NCI-H2081 (cell line): Measurements from ENCODE around the gene EID3.
"Not testable (repeated sequence)": the region's sequence is repeated elsewhere in the genome, so short reads cannot be mapped to it uniquely, and the experiment has no call there.

Source experiments
- DNase-seq, 2 experiments: peaks; one replicate each; lab custom pipeline; 2025; lab: John Stamatoyannopoulos, UW

Gene EID3

DNA sequence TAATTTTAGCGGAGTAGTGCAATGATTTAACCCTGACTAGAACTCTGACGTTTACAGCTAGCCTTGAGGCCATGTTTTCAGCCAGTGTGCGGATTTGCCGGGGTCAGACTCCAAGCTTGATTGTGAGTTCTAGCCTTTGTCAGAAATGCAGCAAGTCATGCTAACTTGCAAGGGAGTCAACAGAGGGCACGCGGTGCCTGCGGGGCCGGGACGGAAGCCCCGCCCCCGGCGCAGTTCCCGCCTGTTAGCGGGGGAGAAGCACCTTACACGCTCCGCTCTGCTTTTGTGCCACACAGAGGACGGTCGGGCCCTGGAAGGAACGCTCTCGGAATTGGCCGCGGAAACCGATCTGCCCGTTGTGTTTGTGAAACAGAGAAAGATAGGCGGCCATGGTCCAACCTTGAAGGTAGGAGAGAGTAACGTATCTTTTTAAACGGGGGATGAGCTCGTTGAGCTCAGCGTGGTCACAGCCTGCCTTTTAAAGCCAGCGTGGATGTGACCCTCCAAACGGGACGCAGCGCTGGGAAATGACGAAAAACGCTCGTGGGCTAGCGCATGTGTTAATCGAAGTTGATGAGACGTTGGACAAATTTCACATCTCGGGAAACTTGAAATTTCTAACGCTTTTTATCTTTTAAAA is 14.8 kb upstream of the EID3 start:
- peak; percentile 90 to 92 for DNase-seq

DNA sequence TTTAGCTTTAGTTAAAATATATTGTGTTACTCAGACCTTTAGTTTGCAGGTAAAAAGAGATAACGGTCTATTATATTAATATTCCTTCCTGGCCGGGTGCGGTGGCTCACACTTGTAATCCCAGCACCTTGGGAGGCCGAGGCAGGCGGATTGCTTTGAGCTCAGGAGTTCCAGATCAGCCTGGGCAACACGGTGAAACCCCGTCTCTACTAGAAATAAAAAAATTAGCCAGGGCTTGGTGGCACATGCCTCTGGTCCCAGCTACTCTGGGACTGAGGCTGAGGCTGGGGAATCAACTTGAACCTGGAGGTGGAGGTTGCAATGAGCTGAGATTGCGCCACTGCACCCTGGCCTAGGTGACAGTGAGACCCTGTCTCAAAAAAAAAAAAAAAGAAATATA is 13.2 kb upstream of the EID3 start:
- no peak for DNase-seq

DNA sequence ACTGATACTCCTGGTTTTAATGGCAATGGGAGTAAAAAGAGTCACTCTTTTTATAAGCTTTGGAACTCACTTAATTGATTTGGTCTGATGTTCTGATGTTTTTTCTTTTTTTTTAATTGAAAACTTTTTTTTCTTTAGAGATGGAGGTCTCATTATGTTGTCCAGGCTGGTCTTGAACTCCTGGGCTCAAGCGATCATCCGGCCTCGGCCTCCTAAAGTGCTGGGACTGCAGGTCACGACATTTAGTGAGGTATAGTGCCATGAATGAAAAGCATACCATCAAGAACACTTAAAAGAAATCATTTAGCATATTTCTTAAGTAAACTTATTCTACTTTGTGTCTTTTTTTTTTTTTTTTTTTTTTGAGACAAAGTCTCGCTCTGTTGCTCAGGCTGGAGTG is 12.7 kb upstream of the EID3 start:
- DNase-seq, result no peak

DNA sequence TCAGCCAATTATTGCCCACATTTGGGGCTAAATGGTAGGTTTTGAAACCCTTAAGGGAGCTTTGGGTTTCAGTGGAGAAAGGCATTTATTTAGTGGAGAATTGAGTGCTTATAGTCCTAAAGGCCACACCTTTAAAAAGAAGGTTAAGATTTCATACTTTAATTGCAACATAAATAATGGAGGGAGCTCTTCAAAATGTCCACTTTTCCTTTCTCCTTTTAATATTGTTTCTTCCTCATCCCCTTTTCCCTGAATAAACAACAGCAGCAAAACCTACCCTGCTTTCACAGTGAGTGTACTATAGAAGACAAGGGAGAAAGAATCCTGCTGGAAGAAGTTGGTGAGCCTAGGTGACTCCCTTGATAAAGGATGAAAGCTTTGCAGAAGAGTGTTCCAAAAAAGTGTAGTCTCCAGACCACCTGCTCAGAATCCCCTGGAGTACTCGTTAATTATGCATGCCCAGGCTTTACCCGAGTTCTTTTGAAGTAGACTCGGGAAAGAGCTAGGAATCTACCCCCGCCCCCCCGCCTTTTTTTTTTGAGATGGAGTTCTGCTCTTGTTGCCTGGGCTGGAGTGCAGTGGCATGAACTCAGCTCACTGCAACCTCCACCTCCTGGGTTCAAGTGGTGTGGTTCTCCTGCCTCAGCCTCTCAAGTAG is 11.5 kb upstream of the EID3 start:
- no peak for DNase-seq

DNA sequence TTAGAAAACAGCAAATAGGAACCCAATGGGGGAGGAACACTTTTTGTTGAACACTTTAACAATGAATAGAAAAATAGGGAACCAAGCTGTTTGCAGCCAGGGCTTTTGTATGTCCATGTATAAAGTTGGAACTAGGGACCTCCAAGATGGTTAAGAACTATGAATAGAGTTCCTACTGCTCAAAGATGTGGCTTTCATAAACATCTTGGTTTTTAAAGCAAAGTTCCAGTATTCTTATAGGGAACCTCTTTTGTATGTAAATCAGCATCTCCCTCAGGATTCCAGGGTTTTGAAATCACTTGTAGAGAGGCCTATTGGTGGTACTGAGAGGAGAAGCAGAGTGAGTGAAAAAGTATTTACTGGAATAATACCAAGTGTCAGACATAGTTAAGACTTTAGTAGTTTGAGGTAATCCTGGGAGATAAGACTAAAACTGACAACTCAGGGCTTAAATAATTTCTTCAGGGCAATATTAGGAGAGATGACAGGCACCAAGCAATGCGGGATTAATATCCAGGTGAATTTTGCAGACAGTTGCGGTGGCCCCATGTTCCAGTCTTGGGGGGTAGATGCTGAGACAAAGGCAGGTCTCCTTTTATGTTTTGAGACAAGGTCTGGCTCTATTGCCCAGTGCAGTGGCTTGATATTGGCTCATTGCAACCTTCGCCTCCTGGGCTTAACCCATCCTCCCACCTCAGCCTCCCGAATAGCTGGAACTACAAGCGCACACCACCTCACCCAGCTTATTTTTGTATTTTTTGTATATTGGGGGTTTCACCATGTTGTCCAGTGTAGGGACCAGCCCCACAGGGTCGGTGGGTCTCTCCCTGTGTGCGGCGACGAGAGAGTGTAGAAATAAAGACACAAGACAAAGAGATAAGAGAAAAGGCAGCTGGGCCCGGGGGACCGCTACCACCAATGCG is 10.4 kb upstream of the EID3 start:
- DNase-seq, result no peak

DNA sequence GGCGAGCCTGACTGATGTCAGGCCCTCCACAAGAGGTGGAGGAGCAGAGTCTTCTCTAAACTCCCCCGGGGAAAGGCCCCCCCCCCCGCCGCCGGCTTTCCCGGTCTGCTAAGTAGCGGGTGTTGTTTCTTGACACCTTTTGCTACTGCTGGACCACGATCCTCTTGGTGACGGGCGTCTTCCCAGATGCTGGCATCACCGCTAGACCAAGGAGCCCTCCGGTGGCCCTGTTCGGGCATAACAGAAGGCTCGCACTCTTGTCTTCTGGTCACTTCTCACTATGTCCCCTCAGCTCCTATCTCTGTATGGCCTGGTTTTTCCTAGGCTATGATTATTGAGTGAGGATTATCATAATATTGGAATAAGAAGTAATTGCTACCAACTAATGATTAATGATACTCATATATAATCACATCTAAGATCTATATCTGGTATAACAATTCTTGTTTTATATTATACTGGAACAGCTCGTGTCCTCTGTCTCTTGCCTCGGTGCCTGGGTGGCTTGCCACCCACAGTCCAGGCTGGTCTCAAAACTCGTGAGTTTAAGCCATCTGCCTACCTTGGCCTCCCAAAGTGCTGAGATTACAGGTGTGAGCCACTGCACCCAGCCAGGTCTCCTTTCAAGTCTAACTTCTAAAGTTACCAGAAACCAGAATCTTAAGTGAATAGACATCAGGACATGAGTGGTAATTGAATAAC is 9.2 kb upstream of the EID3 start:
- DNase-seq, result not testable (repeated sequence)

DNA sequence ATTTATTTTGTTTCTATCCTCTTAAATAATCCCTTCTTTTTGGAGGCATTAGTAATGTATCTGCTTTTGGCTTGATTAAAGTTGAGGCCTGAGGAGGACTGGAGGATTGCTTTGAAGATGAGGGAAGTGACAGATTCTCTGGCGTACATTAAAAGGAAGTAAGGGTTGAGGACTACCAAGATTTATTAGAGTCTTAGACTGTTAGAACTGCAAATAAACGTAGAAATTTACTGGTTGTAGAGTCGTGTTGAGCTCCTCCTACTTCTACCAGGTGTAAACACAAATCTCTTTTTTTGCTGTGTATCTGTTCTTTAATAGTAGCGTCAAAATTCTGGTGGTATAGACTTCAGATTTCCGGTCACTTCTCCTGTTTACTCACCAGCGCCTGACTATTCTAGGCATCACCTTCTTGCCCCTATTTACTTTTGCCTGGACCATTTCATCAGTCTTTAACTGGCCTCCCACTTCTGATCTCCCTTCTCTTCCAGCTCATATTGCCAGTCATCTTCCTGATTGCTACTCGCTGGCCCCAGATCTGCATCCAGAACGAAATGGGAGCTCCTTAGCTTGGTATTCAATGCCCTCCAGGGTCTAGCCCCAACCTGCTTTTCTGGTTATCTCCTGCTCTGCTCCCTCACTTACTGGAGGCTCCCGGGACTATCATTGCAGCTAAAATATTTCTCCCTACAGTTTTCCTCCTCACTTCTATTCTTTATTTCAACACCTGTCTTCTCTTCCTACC is 8.4 kb upstream of the EID3 start:
- no peak for DNase-seq

DNA sequence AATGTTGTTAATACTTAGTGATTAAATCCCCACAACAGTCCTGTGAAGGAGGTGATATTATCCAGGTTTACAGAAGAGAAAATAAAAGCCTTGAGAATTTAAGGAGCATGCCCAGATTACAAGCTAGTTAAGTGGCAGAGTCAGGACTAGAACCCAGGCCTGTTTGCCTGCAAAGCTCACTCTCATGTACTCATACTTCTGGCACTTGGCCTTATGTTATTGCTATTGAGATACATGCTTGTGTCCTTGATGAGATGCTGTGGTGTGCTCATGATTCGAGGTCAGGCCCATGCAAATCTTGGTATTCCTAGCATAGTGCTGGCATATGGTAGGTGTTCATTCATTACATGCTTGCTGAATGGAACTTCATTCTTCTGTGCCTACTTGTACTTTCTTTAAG is 7.6 kb upstream of the EID3 start:
- no peak for DNase-seq

DNA sequence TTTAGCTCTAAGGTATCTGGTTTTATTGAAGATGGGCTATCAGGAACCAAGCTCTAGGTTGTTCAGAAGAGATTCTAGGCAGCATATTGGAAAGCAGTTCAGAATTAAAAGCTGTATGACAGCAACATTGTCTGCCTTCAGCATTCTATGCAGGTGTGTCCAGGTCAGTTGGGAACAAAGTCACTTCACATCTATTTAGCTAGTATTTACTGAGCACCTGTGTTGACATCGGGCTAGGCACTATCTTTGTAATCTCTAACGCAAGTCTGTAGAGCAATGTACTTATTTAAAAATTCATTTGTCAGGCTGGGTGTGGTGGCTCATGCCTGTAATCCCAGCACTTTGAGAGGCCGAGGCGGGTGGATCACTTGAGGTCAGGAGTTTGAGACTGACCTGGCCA is 6.8 kb upstream of the EID3 start:
- no peak for DNase-seq

DNA sequence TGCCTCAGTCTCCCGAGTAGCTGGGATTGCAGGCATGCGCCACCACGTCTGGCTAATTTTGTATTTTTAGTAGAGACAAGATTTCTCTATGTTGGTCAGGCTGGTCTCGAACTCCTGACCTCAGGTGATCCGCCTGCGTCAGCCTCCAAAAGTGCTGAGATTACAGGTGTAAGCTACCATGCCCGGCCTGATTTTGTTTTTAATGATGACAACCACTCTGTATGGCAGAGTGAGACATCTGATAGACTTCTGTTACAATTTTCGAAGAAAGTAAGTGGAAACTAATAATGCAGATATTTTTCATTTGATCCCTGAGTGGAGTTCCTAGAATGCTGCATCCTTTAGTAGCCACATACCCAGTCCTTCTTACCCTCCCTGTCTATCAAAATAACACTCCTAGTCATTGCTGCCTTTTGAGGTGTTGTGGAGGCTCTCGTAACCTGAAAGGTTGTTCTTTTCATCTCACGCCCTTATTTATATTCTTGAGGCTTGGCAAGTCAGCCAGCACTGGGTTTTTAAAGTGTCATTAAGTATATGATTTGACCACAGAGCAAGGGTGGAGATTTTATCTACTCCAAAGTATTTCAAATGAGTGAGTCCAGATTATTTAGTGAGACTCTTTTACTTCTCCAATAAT is 5.9 kb upstream of the EID3 start:
- no peak for DNase-seq

DNA sequence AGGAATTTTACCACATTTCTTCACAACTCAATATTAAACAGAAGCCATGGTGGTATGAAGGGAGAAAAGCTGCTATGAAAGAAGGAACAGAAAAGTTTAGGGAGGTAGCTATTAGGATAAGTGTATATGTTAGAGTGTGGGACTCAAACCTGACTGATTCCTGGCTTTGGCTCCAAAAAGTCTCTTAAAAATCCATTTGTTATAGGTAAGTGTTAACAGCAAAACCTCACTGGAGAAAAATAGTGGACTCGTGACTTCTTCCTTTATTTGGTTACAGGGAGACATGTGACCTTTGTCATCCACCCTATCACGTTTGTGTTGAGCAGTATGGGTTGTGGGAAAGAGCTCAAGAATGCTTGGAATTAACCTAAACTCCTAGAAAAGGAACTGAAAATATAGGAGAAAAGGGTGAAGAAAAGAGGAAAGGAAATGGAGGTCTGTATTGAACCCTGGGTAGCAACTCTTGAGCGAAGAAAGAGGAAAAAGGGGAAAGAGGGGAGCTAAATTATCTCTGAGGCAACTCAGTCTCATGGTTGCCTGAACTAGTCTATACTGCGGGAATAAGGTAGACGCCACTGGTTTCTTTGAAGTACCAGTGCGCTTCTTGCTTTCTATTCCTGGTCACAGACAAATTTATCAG is 3.6 kb upstream of the EID3 start:
- DNase-seq, result no peak

DNA sequence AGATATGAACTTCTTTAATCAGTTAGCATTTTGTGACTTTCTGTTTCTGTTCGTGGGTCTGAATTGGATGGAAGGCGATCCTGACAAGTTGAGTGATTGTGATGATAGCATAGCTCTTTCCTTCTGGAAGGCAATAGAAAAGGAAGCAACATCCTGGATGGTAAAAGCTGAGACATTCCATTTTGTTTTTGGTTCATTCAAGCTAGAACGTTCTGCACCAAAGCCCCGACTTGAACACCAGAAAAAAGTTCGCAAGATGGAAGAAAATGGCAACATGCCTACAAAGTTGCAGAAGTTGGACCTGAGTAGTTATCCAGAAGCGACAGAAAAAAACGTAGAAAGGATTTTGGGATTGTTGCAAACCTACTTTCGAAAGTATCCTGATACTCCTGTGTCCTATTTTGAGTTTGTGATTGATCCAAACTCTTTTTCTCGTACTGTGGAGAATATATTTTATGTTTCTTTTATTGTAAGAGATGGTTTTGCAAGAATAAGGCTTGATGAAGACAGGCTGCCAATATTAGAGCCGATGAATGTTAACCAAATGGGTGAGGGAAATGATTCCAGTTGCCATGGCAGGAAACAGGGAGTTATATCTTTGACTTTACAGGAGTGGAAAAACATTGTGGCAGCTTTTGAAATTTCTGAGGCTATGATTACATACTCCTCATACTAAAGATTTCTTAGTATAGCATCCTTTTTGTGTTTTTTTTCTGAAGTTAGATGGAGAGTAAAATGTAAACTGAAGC is 896 bp downstream of the EID3 start:
- no peak for DNase-seq

DNA sequence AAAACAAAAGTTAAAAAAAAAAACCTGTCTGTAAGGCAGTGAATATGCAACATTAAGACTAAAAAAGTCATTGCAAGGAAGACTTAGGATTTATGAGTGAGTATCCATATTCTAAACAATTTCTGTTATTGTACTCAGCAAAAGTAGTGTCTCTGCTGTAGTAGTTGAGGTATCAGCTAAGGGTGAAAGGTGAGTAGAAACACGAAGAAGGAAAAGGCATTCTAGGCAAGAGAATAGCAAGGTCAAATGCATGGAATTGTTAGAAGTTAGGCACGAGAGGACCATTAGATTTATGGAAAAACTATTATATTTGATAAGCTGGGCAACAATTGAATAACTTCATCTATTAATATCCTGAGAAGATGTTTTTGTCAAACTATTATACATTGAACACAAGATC is 1.8 kb downstream of the EID3 start:
- no peak for DNase-seq

DNA sequence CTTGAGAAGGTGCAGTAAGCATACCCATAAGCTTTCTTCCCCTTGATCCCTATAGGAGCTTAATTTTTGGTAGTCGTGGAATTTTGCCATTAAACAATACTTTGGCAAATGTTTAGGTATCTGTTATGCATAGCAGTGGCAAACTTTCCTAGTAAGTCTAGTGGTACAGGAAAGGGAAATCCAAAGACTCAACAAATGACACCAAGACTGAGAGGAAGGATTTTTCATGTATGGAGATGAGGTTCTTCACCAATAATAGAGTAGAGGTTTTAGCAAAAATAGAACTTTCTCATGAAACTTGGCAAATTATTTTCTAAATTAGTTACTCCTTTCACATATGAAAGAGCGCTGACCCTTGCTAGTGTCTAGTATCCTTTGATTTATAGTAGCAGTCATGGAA is 2.8 kb downstream of the EID3 start:
- no peak for DNase-seq

DNA sequence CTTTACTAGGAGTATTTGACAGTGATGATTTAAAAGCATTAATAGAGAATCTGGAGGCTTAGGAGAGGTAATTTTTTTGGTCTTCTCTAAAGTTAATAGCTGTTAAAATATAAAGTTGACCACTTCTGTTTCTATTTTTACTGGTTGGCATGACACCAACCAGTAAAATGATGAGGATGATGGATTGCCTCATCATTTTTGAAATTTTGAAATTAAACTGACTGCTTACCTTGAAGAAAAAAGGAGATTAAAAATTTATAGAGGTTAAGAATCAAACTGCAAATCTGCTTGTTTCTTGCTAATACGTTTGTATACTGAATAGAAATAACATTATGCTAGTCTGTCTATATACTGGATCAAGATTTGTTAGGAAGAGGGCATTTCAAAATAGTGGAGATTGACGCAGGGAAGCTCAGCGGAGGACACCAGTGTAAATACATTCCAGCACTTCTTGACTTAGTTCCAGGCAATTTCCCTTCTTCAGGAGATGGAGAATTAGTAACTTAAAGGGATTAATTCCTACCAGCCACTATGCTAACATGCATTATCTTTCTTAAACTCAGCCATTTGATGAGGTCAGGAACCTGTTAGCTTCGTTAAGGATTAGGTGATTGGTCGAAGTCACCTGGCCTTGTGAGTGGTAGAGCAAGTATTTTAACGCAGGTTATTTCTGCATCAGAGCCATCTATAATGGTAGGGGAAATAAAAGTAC is 3.6 kb downstream of the EID3 start:
- DNase-seq, result no peak

DNA sequence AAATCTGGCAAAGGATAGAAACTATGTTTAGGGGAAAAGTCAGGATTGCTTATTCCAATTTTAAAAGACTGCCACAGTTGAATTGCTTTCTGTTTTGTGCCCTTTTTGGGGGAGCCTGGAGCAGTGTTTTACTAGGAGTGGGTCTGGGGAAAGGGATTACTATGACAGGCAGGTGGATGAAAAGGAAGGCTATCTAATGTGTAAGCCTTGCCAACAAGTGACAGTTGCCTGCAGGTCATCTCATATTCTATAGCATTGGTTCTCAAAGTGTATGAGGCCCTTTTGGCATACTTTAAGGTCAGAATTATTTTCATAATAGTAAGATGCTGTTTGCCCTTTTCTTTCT is 4.1 kb downstream of the EID3 start:
- no peak for DNase-seq

DNA sequence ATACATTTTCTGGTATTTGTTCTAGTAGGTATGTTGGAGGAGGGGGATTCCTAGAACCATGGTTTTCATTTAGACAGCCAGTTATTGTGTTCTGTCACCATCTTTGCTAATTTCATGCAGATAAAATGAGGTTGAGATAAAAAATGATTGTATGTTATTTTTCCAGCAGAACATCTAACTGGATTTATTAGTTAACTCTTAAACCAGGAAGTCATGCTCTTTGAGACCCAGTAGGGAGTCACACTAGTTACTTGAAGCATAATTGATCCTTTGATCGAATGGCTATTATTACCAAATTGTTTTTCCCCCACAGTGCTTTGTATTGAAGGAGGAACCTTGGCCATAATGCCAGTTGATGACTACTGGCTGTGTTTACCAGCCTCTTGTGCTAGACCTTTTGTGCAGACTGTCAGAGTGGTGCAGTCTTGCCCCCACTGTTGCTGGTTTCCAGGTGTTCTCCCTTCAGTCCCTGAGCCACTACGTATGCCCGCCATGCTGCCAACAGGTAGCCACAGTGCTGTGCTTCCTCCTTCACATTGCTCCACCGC is 6.0 kb downstream of the EID3 start:
- peak in 1 of 2 experiments; percentile 70 for DNase-seq

DNA sequence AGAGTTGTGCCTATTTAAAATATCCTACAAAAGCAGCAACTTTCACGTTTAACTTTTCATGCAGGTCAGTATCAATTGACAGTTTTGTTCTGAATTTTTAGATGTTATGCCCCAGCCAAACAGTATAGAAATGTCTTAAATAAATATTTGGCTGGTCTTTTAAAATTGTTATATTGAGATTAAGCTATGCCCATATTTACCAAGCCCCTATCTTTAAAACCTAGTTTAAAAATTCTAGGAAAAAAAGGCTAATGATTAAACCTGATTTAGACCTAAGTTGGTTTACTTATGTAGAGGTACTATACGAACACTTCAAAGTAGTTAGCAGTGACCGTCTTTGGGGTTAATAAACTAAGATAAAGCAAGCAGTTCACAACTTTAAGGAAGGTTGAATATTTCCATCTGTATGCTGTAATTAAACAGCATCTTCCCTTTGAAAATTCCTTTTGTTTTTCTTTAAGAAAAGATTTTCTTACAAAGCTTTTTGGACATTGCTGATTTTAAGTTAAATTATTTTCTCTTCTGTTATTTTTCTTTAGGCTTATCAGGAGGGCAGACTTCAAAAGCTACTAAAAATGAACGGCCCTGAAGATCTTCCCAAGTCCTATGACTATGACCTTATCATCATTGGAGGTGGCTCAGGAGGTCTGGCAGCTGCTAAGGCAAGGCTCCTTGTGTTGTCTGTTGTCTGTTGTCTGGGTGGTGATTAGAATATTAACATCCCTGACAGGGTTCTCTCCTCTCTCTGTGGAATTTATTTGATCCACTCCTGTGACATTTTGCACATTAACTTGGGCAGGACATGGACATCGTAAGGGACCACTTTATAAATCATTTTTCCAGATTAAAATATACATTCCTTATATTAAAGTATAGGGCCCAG is 7.5 kb downstream of the EID3 start:
- DNase-seq, result no peak
